ENCODE results near the gene EFNB2.

Gene EFNB2

DNA sequence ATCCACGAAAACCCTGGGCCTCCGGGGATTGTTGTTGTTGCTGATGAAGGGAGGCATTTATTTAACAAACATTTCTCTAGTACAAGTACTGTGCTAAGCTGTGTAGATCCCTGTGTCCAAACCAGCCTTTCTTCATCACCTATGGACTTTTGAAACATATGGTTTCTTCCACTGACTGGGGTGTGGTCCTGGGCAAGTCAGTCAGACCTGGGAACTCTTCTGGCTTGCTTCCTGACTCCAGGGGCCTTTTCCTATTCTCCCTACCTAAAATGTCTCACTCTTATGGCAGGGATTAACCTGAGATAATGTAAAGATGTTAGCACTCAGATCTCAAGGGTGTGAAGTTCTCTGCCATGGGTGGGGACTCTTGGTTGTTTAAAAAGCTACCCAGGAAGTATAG is 46.8 kb downstream of the EFNB2 start:
- no peak overlapping the region for H3K4me3 ChIP-seq (ENCODE audit: low read depth, low read length)
- TF ChIP-seq, protein P1, sequence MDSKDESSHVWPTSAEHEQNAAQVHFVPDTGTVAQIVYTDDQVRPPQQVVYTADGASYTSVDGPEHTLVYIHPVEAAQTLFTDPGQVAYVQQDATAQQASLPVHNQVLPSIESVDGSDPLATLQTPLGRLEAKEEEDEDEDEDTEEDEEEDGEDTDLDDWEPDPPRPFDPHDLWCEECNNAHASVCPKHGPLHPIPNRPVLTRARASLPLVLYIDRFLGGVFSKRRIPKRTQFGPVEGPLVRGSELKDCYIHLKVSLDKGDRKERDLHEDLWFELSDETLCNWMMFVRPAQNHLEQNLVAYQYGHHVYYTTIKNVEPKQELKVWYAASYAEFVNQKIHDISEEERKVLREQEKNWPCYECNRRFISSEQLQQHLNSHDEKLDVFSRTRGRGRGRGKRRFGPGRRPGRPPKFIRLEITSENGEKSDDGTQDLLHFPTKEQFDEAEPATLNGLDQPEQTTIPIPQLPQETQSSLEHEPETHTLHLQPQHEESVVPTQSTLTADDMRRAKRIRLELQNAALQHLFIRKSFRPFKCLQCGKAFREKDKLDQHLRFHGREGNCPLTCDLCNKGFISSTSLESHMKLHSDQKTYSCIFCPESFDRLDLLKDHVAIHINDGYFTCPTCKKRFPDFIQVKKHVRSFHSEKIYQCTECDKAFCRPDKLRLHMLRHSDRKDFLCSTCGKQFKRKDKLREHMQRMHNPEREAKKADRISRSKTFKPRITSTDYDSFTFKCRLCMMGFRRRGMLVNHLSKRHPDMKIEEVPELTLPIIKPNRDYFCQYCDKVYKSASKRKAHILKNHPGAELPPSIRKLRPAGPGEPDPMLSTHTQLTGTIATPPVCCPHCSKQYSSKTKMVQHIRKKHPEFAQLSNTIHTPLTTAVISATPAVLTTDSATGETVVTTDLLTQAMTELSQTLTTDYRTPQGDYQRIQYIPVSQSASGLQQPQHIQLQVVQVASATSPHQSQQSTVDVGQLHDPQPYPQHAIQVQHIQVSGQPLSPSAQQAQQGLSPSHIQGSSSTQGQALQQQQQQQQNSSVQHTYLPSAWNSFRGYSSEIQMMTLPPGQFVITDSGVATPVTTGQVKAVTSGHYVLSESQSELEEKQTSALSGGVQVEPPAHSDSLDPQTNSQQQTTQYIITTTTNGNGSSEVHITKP (tag by site-specific recombination; IDR thresholded peaks at IDR 0.05), result peak; percentile 42; the same call in 1 of the 2 replicates
- no peak for TF ChIP-seq ZNF701 (tag by site-specific recombination; IDR thresholded peaks at IDR 0.05)
- CTCF ChIA-PET, result interaction anchor here (0.6 kb wide), 1 partner anchor 153 kb away, joined by 4 read pairs; no protein-coding TSS in a partner anchor
- H3K36me3 ChIP-seq (ENCODE audit: control insufficient read depth in 2 of 2, insufficient read depth in 1 of 2, low read length in 2 of 2), result peaks cover 4 to 38% of the 10 kb centered on the region in 2 experiments; a peak in 1 of 3 replicates
- POLR2A ChIA-PET, result no interaction called here
- no peaks in the 10 kb centered on the region for H3K4me1 ChIP-seq (ENCODE audit: control insufficient read depth, insufficient read depth, low read length)
- no peak overlapping the region for H3K27ac ChIP-seq (ENCODE audit: extremely low read depth, low read depth, low read length)
- no peaks in the 10 kb centered on the region for H3K9me3 ChIP-seq (ENCODE audit: control insufficient read depth, insufficient read depth, low read depth, low read length)

DNA sequence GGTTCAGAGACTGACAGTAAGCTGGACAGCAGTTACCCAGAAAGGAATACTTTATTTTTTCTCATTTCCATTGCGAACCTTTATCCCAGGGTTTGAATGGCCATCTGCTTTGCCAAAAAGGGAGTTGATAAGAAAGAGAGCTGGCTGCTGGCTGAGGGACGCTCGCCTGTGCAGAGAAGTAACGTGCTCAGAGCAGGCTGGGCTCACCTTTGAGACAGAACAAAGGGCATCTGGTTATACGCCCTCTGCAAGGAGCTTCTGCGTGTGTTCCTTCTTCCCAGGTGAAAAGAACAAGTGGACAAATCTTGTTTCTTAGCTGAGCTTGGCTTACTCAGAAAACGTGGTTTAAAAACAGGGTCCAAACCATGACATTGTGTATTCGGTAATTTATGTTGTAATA is 47.4 kb downstream of the EFNB2 start:
- TF ChIP-seq GLIS1 (tag by site-specific recombination; IDR thresholded peaks at IDR 0.05) (no peak), KLF16 (tag by site-specific recombination; IDR thresholded peaks at IDR 0.05) (no peak), ZNF155 (tag by site-specific recombination; IDR thresholded peaks at IDR 0.05) (no peak), ZSCAN23 (tag by site-specific recombination; IDR thresholded peaks at IDR 0.05) (no peak), ZNF2 (tag by site-specific recombination; IDR thresholded peaks at IDR 0.05) (no peak), GFI1B (tag by site-specific recombination; IDR thresholded peaks at IDR 0.05) (no peak), ZBTB20 (tag by site-specific recombination; IDR thresholded peaks at IDR 0.05) (no peak)
- TF ChIP-seq, protein P2, sequence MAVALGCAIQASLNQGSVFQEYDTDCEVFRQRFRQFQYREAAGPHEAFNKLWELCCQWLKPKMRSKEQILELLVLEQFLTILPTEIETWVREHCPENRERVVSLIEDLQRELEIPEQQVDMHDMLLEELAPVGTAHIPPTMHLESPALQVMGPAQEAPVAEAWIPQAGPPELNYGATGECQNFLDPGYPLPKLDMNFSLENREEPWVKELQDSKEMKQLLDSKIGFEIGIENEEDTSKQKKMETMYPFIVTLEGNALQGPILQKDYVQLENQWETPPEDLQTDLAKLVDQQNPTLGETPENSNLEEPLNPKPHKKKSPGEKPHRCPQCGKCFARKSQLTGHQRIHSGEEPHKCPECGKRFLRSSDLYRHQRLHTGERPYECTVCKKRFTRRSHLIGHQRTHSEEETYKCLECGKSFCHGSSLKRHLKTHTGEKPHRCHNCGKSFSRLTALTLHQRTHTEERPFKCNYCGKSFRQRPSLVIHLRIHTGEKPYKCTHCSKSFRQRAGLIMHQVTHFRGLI (tag by site-specific recombination; IDR thresholded peaks at IDR 0.05), result no peak
- TF ChIP-seq, protein P3, sequence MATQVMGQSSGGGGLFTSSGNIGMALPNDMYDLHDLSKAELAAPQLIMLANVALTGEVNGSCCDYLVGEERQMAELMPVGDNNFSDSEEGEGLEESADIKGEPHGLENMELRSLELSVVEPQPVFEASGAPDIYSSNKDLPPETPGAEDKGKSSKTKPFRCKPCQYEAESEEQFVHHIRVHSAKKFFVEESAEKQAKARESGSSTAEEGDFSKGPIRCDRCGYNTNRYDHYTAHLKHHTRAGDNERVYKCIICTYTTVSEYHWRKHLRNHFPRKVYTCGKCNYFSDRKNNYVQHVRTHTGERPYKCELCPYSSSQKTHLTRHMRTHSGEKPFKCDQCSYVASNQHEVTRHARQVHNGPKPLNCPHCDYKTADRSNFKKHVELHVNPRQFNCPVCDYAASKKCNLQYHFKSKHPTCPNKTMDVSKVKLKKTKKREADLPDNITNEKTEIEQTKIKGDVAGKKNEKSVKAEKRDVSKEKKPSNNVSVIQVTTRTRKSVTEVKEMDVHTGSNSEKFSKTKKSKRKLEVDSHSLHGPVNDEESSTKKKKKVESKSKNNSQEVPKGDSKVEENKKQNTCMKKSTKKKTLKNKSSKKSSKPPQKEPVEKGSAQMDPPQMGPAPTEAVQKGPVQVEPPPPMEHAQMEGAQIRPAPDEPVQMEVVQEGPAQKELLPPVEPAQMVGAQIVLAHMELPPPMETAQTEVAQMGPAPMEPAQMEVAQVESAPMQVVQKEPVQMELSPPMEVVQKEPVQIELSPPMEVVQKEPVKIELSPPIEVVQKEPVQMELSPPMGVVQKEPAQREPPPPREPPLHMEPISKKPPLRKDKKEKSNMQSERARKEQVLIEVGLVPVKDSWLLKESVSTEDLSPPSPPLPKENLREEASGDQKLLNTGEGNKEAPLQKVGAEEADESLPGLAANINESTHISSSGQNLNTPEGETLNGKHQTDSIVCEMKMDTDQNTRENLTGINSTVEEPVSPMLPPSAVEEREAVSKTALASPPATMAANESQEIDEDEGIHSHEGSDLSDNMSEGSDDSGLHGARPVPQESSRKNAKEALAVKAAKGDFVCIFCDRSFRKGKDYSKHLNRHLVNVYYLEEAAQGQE (tag by site-specific recombination; IDR thresholded peaks at IDR 0.05), result no peak
- TF ChIP-seq, protein P4, sequence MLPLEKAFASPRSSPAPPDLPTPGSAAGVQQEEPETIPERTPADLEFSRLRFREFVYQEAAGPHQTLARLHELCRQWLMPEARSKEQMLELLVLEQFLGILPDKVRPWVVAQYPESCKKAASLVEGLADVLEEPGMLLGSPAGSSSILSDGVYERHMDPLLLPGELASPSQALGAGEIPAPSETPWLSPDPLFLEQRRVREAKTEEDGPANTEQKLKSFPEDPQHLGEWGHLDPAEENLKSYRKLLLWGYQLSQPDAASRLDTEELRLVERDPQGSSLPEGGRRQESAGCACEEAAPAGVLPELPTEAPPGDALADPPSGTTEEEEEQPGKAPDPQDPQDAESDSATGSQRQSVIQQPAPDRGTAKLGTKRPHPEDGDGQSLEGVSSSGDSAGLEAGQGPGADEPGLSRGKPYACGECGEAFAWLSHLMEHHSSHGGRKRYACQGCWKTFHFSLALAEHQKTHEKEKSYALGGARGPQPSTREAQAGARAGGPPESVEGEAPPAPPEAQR (tag by site-specific recombination; IDR thresholded peaks at IDR 0.05), result no peak
- TF ChIP-seq, protein P5, sequence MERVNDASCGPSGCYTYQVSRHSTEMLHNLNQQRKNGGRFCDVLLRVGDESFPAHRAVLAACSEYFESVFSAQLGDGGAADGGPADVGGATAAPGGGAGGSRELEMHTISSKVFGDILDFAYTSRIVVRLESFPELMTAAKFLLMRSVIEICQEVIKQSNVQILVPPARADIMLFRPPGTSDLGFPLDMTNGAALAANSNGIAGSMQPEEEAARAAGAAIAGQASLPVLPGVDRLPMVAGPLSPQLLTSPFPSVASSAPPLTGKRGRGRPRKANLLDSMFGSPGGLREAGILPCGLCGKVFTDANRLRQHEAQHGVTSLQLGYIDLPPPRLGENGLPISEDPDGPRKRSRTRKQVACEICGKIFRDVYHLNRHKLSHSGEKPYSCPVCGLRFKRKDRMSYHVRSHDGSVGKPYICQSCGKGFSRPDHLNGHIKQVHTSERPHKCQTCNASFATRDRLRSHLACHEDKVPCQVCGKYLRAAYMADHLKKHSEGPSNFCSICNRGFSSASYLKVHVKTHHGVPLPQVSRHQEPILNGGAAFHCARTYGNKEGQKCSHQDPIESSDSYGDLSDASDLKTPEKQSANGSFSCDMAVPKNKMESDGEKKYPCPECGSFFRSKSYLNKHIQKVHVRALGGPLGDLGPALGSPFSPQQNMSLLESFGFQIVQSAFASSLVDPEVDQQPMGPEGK (tag by site-specific recombination; IDR thresholded peaks at IDR 0.05), result no peak
- TF ChIP-seq, protein P6, sequence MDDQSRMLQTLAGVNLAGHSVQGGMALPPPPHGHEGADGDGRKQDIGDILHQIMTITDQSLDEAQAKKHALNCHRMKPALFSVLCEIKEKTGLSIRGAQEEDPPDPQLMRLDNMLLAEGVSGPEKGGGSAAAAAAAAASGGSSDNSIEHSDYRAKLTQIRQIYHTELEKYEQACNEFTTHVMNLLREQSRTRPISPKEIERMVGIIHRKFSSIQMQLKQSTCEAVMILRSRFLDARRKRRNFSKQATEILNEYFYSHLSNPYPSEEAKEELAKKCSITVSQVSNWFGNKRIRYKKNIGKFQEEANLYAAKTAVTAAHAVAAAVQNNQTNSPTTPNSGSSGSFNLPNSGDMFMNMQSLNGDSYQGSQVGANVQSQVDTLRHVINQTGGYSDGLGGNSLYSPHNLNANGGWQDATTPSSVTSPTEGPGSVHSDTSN (CRISPR knock-in tag; IDR thresholded peaks at IDR 0.05), result no peak
- H3K9me3 ChIP-seq (ENCODE audit: control insufficient read depth, insufficient read depth, low read depth, low read length), result no peaks in the 10 kb centered on the region
- no peak overlapping the region for H3K27ac ChIP-seq (ENCODE audit: extremely low read depth, low read depth, low read length)
- H3K4me1 ChIP-seq (ENCODE audit: control insufficient read depth, insufficient read depth, low read length), result no peaks in the 10 kb centered on the region
- H3K36me3 ChIP-seq (ENCODE audit: control insufficient read depth in 2 of 2, insufficient read depth in 1 of 2, low read length in 2 of 2), result peaks cover 4 to 32% of the 10 kb centered on the region in 2 experiments; a peak in 1 of 3 replicates
- ChIA-PET POLR2A (no interaction called here), CTCF (interaction anchor here (0.6 kb wide), 2 partner anchors 45 to 152 kb away, joined by 3 to 4 read pairs; no protein-coding TSS in a partner anchor)
- no peak overlapping the region for H3K4me3 ChIP-seq (ENCODE audit: low read depth, low read length)
